Dermis microvascular lymphatic vessel endothelial cell (primary cell): ENCODE measurements around the gene FAM187B. TPM values are rescaled to one million over a fixed set of nuclear protein-coding genes. Genes with fewer than 3 reads are reported as not detected.
"Not testable (repeated sequence)": the region's sequence is repeated elsewhere in the genome, so short reads cannot be mapped to it uniquely, and the experiment has no call there.

ENCODE experiments used
- DNase-seq, 2 donors: peaks; one replicate each; pipeline versions ENCODE4 v3.0.0 to v3.0.0-alpha.2; 2010; ENCODE audit warnings: low read depth in 2 of 2
- total RNA-seq: library from RNA; depleted of rRNA; stranded (reverse); fragments of >200 nt; gene quantifications from 2 replicates; pipeline ENCODE4 v1.2.1, GENCODE V29; 2014

Gene FAM187B
- total RNA-seq, 1 donor from 2014 or later: not detected

DNA sequence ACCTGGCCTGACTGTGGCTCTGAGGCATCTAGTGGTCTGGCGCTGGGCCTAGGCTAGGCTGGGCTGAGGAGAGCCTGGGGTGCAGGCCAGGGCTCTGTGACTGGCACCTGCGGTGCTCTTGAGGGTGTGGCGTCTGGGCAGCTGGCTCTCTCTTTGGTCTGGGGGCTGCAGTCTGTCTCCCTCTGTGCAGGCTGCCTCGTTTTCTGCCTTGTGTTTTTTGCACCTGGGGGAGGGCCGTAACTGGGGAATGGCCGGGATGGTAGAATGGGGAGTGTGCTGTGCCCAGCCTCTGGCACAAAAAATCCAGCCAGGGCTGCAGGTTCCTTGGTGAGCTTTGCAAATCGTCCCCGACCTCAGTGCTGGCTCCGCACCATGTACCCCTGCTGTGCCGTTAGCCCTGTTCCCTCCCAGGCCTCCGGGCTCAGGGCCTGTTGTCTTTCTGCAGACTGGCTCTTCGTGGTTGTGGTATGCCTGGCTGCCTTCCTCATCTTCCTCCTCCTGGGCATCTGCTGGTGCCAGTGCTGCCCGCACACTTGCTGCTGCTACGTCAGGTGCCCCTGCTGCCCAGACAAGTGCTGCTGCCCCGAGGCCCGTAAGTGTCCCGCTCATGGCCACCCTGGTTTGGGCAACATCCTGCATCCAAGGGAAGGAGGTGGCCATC is 33.7 kb upstream of the FAM187B start:
- no peak for DNase-seq

DNA sequence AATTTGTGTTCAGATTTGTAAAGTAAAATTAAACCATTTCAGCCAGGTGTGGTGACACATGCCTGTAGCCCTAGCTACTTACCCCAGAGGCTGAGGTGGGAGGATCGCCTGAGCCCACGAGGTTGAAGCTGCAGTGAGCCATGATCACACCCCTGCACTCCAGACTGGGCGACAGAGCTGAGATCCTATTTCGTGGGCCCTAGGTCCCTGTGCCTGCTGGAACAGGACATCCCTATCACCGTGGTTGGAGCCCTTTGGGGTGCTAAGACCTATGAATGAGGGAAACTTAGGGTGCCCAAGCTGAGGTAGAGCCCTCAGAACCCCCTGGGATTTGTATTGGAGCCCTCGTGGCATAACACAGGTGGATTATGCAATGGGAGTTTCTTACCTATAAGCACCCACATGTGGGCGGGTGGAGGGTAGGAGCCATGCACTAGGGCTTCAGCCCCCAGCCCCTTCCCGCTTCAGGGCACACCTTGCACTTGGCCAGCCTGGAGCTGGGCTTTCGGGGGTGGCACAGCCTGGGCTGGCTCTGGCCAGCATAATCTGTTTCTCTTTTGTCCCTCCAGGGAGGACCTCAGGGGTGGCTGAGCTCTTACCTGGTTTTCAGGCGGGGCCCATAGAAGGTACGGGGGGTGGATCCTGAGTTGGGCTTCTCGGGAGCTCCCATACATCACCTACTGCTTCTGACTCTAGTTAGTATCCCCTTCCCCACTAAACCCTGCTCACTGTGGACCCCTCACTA is 33.0 kb upstream of the FAM187B start:
- no peak for DNase-seq

DNA sequence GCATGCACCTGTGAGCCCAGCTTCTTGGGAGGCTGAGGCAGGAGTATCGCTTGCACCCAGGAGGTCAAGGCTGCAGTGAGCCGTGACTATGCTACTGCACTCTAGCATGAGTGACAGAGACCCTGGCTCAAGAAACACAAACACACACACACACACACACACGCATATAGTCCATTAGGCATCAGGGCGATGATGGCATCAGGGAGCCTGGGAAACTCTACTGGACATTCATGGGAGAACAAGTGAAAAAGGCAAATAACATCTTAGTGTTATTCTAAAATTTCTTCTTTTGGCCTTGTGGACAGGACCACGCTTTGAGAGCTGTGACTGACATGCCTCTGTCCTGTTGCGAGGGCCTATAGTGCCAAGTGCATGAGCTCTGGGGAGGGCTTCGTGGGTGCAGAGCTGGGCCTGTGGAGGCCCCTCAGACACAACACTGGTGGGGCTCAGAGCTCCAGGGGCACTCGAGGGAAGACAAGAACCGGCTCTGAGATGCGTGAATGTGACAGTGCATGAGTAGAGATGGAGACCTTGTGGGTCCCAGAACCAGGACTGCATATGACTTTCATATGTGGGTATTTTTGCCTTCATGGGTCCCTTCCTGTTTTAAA is 32.3 kb upstream of the FAM187B start:
- DNase-seq: no peak

DNA sequence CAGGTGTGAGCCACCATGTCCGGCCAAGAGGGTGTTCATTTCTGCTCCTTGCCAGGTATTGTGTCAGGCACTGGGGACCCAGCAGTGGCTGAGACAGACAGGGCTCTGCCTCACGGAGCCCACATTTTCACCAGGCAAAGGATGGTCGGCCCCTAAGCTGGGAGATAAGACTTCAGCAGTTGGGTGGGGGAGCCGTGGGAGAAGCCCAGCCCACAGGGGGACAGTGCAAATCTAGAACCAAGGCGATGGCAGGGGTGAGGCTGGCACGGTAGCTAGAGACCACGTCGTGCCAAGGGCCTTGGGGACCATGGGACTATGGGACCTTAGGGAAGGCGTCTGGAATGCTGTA is 28.5 kb upstream of the FAM187B start:
- DNase-seq: no peak

DNA sequence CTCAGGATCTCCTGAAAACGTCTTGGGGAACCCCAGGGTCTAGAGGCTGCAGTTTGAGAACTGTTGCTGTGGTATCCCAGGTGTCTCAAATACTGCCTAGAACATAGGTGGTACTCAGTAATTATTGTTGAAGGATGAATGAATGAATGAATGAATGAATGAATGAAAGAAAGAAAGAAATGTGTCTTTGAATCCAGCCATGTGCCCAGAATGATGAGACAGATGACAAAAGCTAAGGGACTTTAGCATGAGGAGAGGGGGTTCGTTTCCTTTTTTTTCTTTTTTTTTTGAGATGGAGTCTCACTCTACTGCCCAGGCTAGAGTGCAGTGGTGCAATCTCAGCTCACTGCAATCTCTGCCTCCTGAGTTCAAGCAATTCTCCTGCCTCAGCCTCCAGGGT is 28.0 kb upstream of the FAM187B start:
- DNase-seq: no peak

DNA sequence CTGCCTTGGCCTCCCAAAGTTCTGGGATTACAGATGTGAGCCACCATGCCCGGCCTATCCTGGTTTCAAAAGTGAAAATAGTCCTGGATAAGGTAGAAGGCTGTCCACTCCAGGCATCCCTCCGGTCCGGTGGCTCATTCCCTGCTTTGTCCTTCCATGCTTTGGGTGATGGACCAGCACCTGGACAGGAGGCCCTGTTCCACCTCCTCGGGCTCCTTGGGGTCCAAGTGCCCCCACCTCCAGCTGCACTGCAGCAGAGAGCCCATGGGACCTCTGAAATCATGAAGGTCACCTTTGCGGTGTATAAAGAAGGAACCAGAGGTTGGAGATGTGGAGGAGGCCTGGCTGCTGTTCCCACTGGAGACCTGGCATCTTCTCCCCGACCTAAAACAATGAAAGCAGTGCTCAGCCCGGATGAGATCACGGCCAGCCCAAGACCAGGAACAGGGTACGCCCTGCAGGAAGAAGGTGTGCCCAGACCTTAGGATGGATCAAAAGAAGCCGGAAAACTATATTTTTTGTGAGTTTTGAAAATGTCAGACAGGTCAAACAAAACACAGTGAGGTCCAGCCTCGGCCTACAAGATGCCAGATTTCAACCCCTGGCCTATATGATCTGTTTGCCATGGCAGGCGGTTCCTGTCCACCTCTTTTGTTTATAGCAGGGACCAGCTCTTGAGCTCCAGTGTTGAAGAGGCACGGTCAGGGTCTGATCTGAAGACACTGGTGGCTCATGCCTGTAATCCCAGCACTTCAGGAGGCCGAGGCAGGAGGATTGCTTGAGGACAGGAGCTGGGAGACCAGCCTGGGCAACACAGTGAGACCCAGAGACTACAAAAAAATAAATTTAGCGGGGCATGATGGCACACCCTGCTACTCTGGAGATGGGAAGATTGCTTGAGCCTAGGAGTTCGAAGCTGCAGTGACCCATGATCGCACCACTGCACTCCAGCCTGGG is 26.1 kb upstream of the FAM187B start:
- DNase-seq: no peak

DNA sequence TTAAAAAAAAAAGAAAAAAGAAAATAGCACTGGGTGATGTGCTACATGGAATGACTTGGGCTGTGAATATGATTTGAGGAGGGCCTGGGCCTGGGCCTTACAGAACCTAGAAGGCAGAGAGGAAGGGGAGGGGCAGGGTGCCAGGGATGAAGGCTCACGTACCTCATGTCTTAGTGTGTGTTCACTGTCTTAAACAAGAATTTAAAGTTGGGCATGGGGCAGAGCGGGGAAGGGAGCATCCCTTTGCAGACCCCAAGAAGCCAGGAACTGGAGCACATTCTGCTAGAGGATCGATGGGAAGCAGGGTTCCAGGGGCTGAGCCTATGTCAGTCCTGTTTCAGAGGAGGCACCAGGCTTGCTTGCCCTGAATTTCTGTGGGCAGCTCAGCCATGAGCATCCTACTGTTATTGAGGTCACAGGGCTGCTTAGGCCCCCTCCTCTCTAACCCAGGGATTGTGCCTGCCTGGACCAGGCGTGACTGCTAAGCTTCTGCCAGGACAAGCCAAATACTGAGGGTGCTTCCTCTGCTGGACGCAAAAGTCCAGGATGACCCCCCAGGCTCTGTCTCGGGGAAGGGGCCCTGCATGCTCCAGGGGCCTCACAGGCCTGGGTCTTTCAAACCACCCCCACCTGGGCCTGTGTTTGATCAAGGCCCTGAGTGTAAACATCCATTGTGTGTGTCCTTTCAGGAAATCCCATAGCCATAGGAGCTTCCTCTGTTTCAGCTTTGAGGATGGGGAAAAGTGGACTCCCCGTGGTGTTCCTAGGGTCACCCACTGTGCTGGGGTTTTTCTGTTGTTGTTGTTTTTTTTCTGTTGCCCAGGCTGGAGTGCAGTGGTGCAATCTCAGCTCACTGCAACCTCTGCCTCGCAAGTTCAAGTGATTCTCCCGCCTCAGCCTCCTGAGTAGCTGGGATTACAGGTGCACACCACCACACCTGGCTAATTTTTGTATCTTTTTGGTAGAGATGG is 25.1 kb upstream of the FAM187B start:
- peak; percentile 16 to 27 for DNase-seq

DNA sequence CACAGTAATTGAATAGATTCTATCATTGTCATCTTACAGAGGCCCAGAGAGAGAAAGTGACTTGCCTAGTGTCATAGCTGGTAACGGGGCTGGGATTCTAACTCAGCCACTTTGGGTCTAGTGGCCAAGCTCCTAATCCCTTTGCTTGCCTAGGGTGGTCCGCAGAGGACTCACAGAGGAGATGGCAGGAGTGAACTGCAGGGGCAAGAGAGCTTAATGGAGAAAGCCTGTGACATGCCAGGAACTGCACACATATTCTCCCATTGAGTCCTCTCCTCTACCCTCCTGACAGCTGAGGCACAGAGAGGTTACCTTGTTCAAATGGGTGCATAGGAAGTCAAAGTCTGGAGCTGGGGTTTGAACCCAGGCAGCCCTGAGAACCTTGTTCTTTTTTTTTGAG is 22.9 kb upstream of the FAM187B start:
- DNase-seq: no peak

DNA sequence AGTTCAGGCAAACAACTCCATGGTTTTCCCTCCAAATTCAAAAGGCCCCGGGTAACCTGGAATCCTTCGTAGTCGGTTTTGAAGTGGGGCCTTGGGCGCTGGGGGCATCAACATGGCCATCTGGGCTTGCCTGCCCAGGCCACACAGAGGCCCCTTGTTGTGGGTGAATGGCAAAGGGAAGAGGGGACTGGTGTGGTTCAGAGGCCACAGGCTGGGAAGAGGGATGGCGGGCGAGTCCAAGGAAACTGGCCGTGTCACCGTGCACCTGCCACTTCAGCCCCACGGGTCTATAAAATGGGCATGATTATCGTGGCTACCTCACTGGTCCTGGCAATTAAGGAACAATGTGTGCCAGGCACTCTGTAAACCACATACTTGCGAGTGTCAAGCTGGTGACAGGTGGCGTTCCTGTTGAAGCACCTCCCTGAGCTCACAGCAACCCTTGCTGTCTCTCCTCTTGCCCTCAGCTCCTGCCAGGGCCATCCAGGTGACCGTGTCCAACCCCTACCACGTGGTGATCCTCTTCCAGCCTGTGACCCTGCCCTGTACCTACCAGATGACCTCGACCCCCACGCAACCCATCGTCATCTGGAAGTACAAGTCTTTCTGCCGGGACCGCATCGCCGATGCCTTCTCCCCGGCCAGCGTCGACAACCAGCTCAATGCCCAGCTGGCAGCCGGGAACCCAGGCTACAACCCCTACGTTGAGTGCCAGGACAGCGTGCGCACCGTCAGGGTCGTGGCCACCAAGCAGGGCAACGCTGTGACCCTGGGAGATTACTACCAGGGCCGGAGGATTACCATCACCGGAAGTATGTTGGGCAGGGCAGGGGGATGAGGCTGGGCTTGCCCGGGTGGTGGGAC is 21.5 kb upstream of the FAM187B start:
- DNase-seq: no peak

DNA sequence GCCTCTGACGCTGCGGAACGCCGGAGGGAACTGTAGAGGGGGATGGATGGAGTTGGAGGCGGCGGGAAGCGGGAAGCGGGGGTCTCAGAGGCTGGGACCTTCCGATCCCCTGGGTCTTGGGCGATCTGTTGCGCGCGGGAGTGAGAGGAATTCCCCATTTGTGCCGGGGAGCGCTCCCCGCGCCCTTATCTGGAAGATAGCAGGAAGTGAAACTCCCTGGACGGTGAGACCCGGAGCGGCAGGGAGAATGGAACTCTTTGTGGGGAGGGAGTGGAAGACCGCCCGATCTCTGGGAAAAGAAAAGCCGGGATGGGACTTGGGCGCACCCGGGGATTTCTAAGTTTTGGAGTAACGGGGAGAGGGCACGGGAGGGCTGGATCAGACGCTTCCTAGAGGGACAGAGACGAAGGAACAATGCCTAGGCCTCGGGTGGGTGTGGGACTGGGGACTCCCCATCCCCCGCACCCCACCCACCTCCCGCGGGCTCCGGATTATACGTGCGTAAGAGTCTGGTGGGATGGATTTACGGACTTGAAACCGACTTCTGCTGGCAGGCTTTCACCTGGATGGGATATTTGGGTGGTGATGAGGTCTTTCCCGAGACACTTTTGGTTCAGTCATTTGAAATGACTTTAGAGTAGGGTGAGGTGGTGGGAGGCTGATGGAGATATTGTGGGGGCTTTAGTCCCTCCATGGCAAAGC is 20.8 kb upstream of the FAM187B start:
- no peak for DNase-seq

DNA sequence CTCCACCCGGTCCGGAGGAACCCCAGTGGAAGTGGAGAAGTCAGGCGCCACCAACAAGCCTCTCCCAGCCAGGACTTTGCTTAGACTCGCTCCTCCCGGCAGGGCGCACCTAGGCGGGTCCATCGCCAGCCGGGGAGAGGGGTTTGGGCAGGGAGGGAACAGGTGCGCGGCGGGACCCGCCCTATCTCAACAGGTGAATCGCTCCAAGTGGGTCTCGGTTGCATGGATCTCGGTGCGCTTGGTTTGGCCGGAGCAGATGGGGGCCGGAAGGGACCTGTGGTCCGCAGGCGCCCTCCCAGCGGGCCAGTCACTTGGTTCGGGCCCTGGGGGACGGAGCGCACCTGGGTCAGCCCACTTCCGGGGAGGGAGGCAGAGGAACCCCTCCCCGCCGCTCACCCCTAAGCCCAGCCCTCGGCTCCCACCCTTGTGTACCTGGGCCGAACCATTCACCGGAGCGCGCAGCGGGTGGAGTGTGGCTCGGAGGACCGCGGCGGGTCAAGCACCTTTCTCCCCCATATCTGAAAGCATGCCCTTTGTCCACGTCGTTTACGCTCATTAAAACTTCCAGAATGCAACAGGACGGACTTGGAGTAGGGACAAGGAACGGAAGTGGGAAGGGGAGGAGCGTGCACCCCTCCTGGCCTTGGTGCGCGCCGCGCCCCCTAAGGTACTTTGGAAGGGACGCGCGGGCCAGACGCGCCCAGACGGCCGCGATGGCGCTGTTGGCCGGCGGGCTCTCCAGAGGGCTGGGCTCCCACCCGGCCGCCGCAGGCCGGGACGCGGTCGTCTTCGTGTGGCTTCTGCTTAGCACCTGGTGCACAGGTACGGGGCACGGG is 20.0 kb upstream of the FAM187B start, which contains the start of gene LSR:
TSS of gene LSR (plus strand) at position 693 of the 836 bp plus-strand sequence. CDS start at position 714, 21 bp downstream.
- no peak for DNase-seq

DNA sequence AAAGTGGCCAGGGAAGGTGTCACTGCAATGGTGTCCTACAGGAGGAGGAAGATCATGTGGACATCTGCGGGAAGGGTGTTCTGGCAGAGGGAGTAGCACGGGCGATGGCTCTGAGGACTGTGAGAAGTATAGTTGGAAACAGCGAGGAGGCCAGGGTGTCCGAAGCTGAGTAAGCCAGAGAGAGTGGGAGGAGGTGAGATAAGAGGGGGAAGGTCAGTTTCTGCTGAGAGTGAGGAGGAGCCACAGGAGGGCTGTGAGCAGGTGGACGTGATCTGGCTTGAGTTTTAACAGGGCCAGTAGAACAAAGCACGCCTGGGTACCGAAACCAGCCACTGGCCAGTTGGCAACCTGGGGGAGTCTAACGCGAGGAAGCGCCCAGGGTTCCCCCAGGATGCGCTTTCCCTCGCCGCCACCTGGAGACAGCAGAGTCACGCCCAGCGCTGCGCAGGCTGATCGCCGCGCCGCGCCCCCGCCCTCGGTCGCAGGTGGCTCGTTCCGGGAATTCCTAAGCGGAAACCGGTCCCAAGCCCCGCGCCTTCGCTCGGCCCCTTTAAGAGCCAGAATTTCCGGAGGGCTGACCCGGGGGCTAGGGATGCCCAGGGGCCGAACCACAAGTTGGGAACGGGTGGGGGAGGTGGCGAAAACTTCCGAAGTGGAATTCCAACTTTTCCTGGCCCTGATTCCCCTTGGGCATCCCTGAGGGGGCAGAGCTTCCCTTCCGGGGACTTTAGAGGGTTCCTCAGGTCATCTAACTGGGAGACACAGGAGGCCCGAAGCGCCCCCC is 19.2 kb upstream of the FAM187B start:
- no peak for DNase-seq

DNA sequence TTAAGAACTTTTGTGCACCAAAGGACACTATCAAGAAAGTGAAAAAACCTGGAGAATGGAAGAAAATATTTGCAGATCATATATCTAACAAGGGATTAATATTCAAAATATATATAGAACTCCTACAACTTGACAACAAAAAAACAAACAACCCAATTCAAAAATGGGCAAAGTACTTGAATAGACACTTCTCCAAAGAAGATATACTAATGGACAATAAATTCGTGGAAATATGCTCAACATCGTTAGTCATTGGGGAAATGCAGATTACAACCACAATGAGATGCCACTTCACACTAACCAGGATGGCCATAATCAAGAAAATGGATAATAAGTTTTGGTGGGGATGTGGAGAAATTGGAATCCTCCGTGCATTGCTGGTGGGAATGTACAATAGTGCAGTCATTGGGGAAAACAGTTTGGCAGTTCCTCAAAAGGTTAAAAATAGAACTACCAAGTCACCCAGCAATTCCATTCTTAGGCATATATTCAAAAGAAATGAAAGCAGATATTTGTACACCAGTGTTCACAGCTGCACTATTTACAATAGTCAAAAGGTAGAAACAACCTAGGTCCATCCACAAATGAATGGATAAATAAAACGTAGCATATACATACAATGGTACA is 18.0 kb upstream of the FAM187B start:
- no peak for DNase-seq

DNA sequence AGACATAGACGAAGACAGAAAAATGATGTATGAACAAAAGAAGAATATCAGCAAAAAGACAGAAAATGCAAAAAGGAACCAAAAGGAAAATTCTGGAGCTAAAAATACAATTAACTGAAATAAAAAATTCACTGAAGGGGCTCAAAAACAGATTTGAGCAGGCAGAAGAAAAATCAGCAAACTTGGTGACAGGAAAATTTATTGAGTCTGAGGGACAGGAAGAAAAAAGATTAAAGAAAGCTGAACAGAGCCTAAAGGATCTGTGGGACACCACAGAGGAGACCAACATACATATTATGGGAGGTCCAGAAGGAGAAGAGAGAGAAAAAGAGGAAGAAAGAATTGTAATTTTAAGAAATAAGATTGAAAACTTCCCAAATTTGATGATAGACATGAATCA is 12.9 kb upstream of the FAM187B start:
- no peak for DNase-seq

DNA sequence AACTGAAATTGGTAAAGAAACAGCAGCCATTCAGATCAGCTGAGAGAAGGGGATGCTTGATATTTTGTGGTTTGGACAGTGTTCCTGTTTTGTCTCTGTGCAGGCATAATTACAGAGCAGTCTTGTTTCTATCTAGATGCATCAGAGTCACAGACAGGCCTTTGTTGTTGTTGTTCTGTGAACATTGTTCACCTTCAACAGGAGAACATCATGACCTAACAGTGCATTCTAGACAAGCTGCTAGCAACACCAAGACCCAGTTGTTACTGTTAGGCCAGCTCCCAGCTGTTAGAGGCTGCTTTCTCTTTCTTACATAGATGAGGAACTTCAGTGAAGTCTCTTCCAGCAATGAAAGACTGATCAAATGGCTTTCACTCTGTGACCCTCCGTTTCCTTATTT is 11.8 kb upstream of the FAM187B start:
- DNase-seq: no peak

DNA sequence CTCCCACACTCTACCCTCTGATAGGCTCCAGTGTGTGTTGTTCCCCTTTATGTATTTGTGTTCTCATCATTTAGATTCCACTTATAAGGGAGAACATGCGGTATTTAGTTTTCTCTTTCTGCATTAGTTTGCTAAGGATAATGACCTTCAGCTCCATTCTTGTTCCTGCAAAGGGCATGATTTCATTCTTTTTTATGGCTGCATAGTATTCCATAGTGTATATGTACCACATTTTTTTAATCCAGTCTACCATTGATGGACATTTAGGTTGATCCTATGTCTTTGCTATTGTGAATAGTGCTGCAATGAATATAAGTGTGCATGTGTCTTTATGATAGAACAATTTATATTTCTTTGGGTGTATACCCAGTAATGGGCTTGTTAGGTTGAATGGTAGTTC is 11.1 kb upstream of the FAM187B start:
- not testable (repeated sequence) for DNase-seq
